HG03521 (cell line): ENCODE results near the gene ZNF280D.
"Not testable (repeated sequence)": the region's sequence is repeated elsewhere in the genome, so short reads cannot be mapped to it uniquely, and the experiment has no call there.

Experiments
- ATAC-seq: cut with Tn5 transposase; IDR thresholded peaks from one replicate; pipeline ENCODE4 v1.9.1; 2021; ENCODE audit warnings: mild to moderate bottlenecking, moderate library complexity; ENCODE audit not compliant: unreplicated experiment

Gene ZNF280D

GRCh38 chr15:56733136-56734012 is at the start of gene ZNF280D:
ZNF280D (minus strand) TSS chr15:56733509; CDS start chr15:56707109, 26,400 bp downstream.
- peak; percentile 80 for ATAC-seq

GRCh38 chr15:56782306-56782705 is 49.0 kb upstream of the ZNF280D start:
- ATAC-seq, result no peak

GRCh38 chr15:56781666-56782065 is 48.4 kb upstream of the ZNF280D start:
- ATAC-seq, result no peak

- ATAC-seq, result not testable (repeated sequence)
Measured at GRCh38 chr15:56780102-56780725, 46.9 kb upstream of the ZNF280D start.

- not testable (repeated sequence) for ATAC-seq
Measured at GRCh38 chr15:56779449-56779848, 46.1 kb upstream of the ZNF280D start.

GRCh38 chr15:56778761-56779160 is 45.5 kb upstream of the ZNF280D start:
- ATAC-seq, result no peak

GRCh38 chr15:56776839-56777238 is 43.5 kb upstream of the ZNF280D start:
- ATAC-seq, result no peak

- no peak for ATAC-seq
Measured at GRCh38 chr15:56775641-56776040, 42.3 kb upstream of the ZNF280D start.

GRCh38 chr15:56774356-56774755 is 41.0 kb upstream of the ZNF280D start:
- no peak for ATAC-seq

GRCh38 chr15:56772868-56773639 is 39.7 kb upstream of the ZNF280D start:
- ATAC-seq, result no peak

GRCh38 chr15:56770173-56770572 is 36.9 kb upstream of the ZNF280D start:
- ATAC-seq, result no peak

- no peak for ATAC-seq
Measured at GRCh38 chr15:56767315-56767714, 34.0 kb upstream of the ZNF280D start.

- no peak for ATAC-seq
Measured at GRCh38 chr15:56765251-56765650, 31.9 kb upstream of the ZNF280D start.

- no peak for ATAC-seq
Measured at GRCh38 chr15:56763141-56763895, 30.0 kb upstream of the ZNF280D start.

GRCh38 chr15:56760186-56760585 is 26.9 kb upstream of the ZNF280D start:
- ATAC-seq, result no peak

GRCh38 chr15:56759450-56759845 is 26.1 kb upstream of the ZNF280D start:
- no peak for ATAC-seq

- ATAC-seq, result no peak
Measured at GRCh38 chr15:56758770-56759449, 25.6 kb upstream of the ZNF280D start.

GRCh38 chr15:56757875-56758274 is 24.6 kb upstream of the ZNF280D start:
- no peak for ATAC-seq

- no peak for ATAC-seq
Measured at GRCh38 chr15:56754772-56755370, 21.6 kb upstream of the ZNF280D start.

- ATAC-seq, result no peak
Measured at GRCh38 chr15:56752986-56753385, 19.7 kb upstream of the ZNF280D start.
